GM12892 (cell line): ENCODE results near the gene SLC4A7.

ENCODE experiments used
- POLR2A ChIP-seq: IDR thresholded peaks from 2 replicates; pipeline ENCODE4 v1.6.1; 2011; ENCODE audit warnings: low read depth, low read length, control low read depth
- POLR2AphosphoS5 ChIP-seq: IDR thresholded peaks from 2 replicates; pipeline ENCODE4 v1.6.1; 2011; ENCODE audit warnings: low read depth, low read length, control low read depth

DNA sequence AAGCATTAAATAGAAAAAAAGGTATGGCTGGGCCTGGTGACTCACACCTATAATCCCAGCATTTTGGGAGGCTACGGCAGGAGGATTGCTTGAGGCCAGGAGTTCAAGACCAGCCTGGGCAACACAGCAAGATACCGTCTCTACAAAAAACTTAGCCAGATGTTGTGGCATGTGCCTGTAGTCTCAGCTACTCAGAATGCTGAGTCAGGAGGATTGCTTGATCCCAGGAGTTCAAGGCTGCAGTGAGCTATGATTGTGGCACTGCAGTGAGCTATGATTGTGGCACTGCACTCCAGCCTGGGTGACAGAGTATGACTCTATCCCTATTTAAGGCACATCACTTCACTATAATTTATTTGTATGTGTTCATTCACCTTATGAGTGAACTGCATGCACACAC is 54.3 kb downstream of the SLC4A7 start:
- TF ChIP-seq POLR2AphosphoS5 (no peak), POLR2A (no peak)
